AG09309 (cell line): Measurements from ENCODE around the gene AKNA.
A peak's percentile ranks its signal among the peaks of the same experiment; 100 is the strongest.

Experiments
- DNase-seq: peaks from one replicate; pipeline ENCODE4 v3.0.0-alpha.2; 2010; ENCODE audit warnings: low read depth
- H3K4me3 ChIP-seq: 2 replicates; pipeline ENCODE4 v1.5.1; 2011; ENCODE audit warnings: mild to moderate bottlenecking, low read depth, low read length, moderate library complexity; ENCODE audit not compliant: control insufficient read depth
- CTCF ChIP-seq: IDR thresholded peaks from 2 replicates; pipeline ENCODE4 v1.5.1; 2011; ENCODE audit warnings: mild to moderate bottlenecking, low read depth, low read length, inconsistent platforms; ENCODE audit not compliant: insufficient read depth, control insufficient read depth; ENCODE audit errors: missing control alignments

AKNA gene

GRCh38 chr9:114341152-114341830 lies 46.5 kb downstream of the AKNA start:
- no peak for TF ChIP-seq CTCF
- no peak for DNase-seq
- H3K4me3 ChIP-seq: no peak overlapping the region

GRCh38 chr9:114339130-114339908 lies 48.5 kb downstream of the AKNA start:
- H3K4me3 ChIP-seq: no peak overlapping the region
- DNase-seq: no peak
- peak; percentile 92 for TF ChIP-seq CTCF

- DNase-seq: no peak
- TF ChIP-seq CTCF: no peak
Measured at GRCh38 chr9:114338187-114338586, 49.6 kb downstream of the AKNA start.

GRCh38 chr9:114336699-114337395 lies 50.9 kb downstream of the AKNA start:
- no peak overlapping the region for H3K4me3 ChIP-seq
- no peak for DNase-seq
- no peak for TF ChIP-seq CTCF

More at GRCh38 chr9:114338187-114338586, 49.6 kb downstream of the AKNA start:
- H3K4me3 ChIP-seq: no peak overlapping the region

- TF ChIP-seq CTCF: no peak
- no peak overlapping the region for H3K4me3 ChIP-seq
- DNase-seq: no peak
Measured at GRCh38 chr9:114336157-114336556, 51.6 kb downstream of the AKNA start.

- no peak for TF ChIP-seq CTCF
- no peak overlapping the region for H3K4me3 ChIP-seq
- no peak for DNase-seq
Measured at GRCh38 chr9:114335745-114336144, 52.0 kb downstream of the AKNA start.
